VCaP (cell line): ENCODE results near the gene PXMP2.

Experiments used
- H3K27ac ChIP-seq: fragments of 450-650 bp; 2 replicates; pipeline ENCODE4 v1.5.1; 2017
- CTCF ChIP-seq: fragments of 450-650 bp; conservative IDR thresholded peaks from 2 replicates; pipeline ENCODE4 v1.5.1; 2017; ENCODE audit warnings: mild to moderate bottlenecking, moderate library complexity

Gene PXMP2

DNA sequence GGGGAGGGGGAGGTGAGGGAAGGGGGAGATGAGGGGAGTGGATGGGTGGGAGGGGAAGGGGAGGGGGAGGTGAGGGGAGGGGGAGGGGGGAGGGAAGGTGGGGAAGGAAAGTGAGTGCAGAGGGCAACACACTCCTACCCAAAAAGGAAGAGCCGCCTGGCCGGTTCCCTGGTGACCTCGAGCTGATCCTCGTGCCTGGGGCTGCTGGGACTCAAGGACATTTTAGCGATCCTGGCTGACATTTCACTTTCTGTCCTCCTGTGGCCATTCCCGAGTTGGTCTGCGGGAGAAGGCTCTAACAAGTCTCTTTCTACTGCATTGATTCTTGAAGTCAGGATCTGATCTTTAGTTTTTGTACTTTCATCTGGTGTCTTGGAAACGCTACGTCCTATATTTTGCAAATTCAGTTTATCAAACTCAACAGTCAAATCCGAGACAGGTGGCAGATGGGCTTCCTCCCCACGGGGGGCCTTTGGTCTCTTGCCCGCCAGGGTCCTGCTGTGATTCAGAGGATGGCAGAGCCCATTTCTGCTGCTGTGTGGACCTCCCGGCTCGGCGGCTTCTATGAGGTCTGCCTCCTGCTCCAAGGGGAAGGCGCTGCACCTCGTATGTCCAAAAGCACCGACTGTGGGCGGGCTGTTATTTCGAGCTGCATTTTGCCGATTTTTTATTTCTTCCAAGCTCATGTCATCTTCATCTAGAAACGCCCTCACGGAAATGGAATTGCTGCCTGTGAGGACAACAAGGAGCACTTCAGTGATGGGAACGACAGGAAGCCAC, 42.3 kb downstream of the PXMP2 start:
- no peak for TF ChIP-seq CTCF
- no peak overlapping the region for H3K27ac ChIP-seq

DNA sequence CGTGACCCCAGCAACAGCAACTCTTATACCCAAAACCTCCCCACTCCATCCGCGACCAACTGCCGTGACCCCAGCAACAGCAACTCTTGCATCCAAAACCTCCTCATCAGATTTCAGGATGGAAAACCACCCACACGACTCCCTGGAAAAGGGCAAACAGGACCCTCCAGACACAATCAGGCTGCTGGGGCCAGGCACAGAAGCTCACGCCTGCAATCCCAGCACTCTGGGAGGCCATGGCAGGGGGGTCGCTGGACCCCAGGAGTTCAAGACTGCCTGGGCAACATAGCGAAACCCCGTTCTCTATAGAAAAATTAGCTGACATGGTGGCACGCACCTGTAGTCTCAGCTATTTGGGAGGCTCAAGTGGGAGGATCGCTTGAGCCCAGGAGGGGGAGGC, 43.0 kb downstream of the PXMP2 start:
- no peak overlapping the region for H3K27ac ChIP-seq
- TF ChIP-seq CTCF = no peak

DNA sequence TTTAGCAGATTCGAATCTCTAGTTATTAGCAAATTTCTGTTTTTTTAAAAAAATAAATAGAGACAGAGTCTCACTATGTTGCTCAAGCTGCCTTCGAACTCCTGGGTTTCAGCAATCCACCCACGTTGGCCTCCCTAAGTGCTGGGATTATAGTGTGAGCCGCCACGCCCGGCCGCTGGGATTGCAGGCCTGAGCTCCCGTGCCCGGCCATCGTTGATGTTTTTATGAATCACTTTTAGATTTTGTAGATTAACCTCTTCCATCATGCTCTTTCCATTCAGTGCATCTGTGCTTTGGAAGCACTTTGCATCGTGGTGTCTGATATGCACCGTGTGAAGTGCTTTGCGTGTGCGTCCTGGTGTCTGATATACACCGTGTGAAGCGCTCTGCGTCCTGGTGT, 44.2 kb downstream of the PXMP2 start:
- TF ChIP-seq CTCF = no peak
- no peak overlapping the region for H3K27ac ChIP-seq

DNA sequence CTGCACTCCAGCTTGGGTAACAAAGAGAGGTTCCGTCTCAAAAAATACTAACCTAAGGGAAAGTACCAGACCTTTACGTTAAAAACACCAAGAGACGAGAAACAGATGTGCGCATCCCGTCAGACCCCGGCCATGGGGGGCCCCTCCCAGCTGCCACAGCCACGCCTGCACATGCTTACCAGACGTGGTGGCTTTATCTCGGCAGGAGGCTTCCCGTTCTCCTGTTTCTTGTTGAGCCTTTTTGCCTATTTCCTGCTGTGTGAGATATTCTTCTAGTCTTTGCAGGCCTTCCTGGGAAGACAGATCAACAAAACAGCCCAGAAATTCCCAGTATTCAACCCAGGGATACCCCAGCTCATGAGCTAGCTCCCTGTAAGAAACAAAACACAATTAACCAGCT, 46.8 kb downstream of the PXMP2 start:
- no peak for TF ChIP-seq CTCF
- H3K27ac ChIP-seq = no peak overlapping the region

GRCh38 chr12:132735496-132735895, 48.1 kb downstream of the PXMP2 start:
- TF ChIP-seq CTCF = no peak
- no peak overlapping the region for H3K27ac ChIP-seq

GRCh38 chr12:132736378-132736777, 49.0 kb downstream of the PXMP2 start:
- no peak overlapping the region for H3K27ac ChIP-seq
- TF ChIP-seq CTCF = no peak

DNA sequence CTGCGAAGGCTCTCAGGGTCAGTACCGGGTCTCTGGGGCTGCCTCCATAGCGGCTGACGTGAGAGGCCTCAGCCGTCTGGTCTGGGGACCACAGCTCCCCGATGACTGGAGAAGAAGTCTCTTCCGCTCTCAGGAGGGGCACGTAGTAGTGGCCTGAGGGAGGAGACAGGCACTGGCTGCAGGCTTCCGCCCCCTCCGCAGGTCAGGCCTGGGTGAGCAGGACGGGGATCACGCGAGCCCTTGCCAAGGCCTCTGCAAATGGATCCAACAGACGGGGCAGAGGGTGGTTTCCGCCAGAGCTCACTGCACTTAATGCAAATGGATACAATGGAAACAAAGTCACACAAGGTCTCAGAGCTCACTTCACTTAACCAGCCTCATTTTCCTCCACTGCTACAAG, 49.5 kb downstream of the PXMP2 start:
- no peak for TF ChIP-seq CTCF
- no peak overlapping the region for H3K27ac ChIP-seq
